Activated T-cell treated with anti-CD3 and anti-CD28 coated beads for 4 hours (primary cell): ENCODE results near the gene PARD3.

Experiments used
- DNase-seq: peaks from one replicate; pipeline ENCODE4 v3.0.0-alpha.2; 2020

PARD3 gene

GRCh38 chr10:34137201-34137600 is 677.9 kb downstream of the PARD3 start:
- DNase-seq: no peak

GRCh38 chr10:34135515-34135914 is 679.6 kb downstream of the PARD3 start:
- DNase-seq: no peak

- DNase-seq: no peak
Measured at GRCh38 chr10:34134602-34135001, 680.5 kb downstream of the PARD3 start.

- DNase-seq: no peak
Measured at GRCh38 chr10:34133406-34133805, 681.7 kb downstream of the PARD3 start.

- DNase-seq: no peak
Measured at GRCh38 chr10:34131152-34131551, 683.9 kb downstream of the PARD3 start.

GRCh38 chr10:34127676-34128075 is 687.4 kb downstream of the PARD3 start:
- DNase-seq: no peak

- DNase-seq: no peak
Measured at GRCh38 chr10:34126371-34127151, 688.5 kb downstream of the PARD3 start.

GRCh38 chr10:34125702-34126101 is 689.4 kb downstream of the PARD3 start:
- no peak for DNase-seq

GRCh38 chr10:34124522-34125035 is 690.5 kb downstream of the PARD3 start:
- no peak for DNase-seq

- DNase-seq: no peak
Measured at GRCh38 chr10:34121781-34122622, 693.1 kb downstream of the PARD3 start.

- no peak for DNase-seq
Measured at GRCh38 chr10:34121125-34121753, 693.9 kb downstream of the PARD3 start.

GRCh38 chr10:34119456-34119855 is 695.6 kb downstream of the PARD3 start:
- no peak for DNase-seq

GRCh38 chr10:34116681-34117271 is 698.3 kb downstream of the PARD3 start:
- DNase-seq: no peak

- no peak for DNase-seq
Measured at GRCh38 chr10:34116220-34116641, 698.9 kb downstream of the PARD3 start.

- DNase-seq: no peak
Measured at GRCh38 chr10:34114914-34115313, 700.2 kb downstream of the PARD3 start.

- no peak for DNase-seq
Measured at GRCh38 chr10:34113504-34114225, 701.4 kb downstream of the PARD3 start.

GRCh38 chr10:34112171-34112782 is 702.8 kb downstream of the PARD3 start:
- no peak for DNase-seq

GRCh38 chr10:34111179-34111578 is 703.9 kb downstream of the PARD3 start:
- DNase-seq: no peak

- no peak for DNase-seq
Measured at GRCh38 chr10:34109952-34110702, 705.0 kb downstream of the PARD3 start.

- DNase-seq: no peak
Measured at GRCh38 chr10:34109495-34109894, 705.6 kb downstream of the PARD3 start.
